Activated naive CD4-positive, alpha-beta T cell treated with anti-CD3 and anti-CD28 coated beads, Interleukin-2, amount 10 ng/mL, durations not matched to agents 7 days and 5 days (primary cell): ENCODE data around the gene ZNF737.
"Not testable (repeated sequence)": the region's sequence is repeated elsewhere in the genome, so short reads cannot be mapped to it uniquely, and the experiment has no call there.

ENCODE experiments used
- CTCF ChIA-PET: fragments of 350-600 bp; sonication (Branson Sonifier 250); formaldehyde crosslinking; loops from one replicate; lab custom pipeline; 2021; ENCODE audit warnings: antibody characterized with exemption; lab: Charles Lee
- DNase-seq: peaks from one replicate; pipeline ENCODE4 v3.0.0-alpha.2; 2020
- H3K27ac Mint-ChIP-seq: one replicate; pipeline ENCODE4 v1.8.0; 2021; ENCODE audit warnings: mild to moderate bottlenecking, moderate library complexity, mixed read lengths
- H3K27me3 Mint-ChIP-seq: one replicate; pipeline ENCODE4 v1.8.0; 2021; ENCODE audit warnings: mild to moderate bottlenecking, mixed read lengths
- H3K36me3 Mint-ChIP-seq: one replicate; pipeline ENCODE4 v1.8.0; 2021; ENCODE audit warnings: mixed read lengths
- H3K4me1 Mint-ChIP-seq: one replicate; pipeline ENCODE4 v1.8.0; 2021; ENCODE audit warnings: mixed read lengths
- H3K4me3 Mint-ChIP-seq: one replicate; pipeline ENCODE4 v1.8.0; 2021; ENCODE audit warnings: mild to moderate bottlenecking, moderate library complexity, mixed read lengths
- H3K9me3 Mint-ChIP-seq: one replicate; pipeline ENCODE4 v1.8.0; 2021; ENCODE audit warnings: mixed read lengths

ZNF737 gene

DNA sequence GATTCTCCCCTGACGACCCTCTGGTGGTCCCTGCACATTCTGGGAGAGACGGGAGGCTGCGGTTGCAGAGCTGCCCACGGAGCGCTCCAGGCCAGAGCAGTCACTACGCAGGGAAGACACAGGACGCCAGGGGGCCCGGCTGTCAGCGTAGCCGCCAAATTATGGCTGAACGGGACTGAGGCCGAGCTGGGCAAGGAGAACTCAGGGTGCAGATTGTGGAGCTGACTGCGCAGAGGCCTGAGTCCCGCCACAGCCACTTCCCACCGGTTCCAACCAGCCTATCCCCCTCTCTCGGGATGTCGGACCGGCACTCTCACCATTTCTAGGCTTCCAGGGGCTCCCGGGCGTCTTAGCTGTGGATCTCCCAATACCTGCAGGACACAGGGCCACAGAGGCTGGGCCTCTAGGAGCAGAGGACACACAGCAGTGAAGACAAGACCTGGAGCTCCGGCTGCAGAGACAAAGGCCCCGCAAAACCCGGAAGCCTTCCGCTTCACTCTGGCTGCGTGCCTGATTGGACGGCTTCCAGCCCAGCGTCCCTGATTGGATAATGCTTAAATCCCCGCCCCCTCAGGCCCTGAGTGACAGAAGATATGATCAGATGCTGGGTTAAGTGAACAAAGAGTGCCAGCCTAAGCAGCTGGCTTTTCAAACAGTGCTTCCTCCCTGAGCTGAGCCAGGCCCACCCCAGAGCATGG, at the start of gene ZNF737:
TSS of gene ZNF737 (minus strand) at position 461 of the 698 bp plus-strand sequence. CDS start at position 320, 141 bp downstream.
- Mint-ChIP-seq H3K4me1 (peaks cover 19% of the 10 kb centered on the region), H3K4me3 (peak within 1 kb of the TSS; percentile 99), H3K9me3 (peaks cover 59% of the 10 kb centered on the region), H3K27ac (peak within 1 kb of the TSS; percentile 99), H3K27me3 (peaks cover 5% of the 10 kb centered on the region), H3K36me3 (peaks cover 45% of the 10 kb centered on the region)
- peak; percentile 95 for DNase-seq
- CTCF ChIA-PET, result no interaction called here

DNA sequence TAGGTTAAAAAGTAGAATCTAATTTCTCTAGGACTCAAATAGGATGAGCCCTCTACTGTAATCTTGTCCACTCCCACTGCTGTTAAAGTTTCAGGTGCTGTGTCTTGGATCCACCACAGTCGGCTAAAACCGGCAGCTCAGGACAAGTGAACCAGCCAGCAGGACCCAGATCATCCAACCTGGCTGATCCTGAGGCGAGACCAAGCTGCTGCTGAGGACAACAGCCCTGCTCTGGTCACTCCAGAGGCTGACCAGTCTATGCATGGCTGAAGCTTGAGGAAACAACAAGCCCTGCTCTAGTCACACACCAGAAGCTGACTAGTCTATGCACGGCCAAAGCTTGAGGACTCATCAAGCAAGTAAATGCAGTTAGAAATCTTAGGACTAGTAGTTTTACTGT, 49.4 kb upstream of the ZNF737 start:
- DNase-seq, CTCF ChIA-PET, H3K4me1 Mint-ChIP-seq, H3K27ac Mint-ChIP-seq, H3K4me3 Mint-ChIP-seq, H3K27me3 Mint-ChIP-seq, H3K36me3 Mint-ChIP-seq: not testable (repeated sequence)
- H3K9me3 Mint-ChIP-seq, result peaks cover 46% of the 10 kb centered on the region

DNA sequence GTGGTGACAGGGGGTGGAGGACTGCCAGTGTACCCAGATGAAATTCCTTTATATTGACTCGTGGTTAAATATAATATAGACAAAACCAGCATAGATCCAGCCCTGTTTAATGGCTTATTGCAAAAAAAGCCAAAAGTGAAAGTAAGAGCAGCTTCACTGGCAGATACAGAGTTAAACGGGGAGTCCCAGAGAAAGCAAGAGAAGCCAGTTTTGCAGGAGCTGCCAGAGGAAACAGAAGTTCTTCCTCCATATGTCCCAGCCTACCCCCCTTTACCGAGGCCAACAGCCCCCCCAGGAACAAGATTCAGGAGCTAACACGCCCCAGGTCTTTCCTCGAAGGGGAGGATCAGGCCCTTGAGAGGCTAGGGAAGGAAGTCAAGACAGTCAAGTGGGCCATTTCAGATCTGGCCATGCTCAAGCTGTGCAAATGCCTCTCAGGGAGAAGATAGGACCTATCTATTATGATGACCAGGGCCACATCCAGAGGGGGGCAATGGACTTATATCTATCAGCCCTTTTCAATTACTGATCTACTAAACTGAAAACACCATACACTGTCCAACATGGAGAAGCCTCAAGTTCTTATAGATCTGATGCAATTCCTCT, 47.2 kb upstream of the ZNF737 start:
- H3K9me3 Mint-ChIP-seq, result peaks cover 46% of the 10 kb centered on the region
- H3K4me3 Mint-ChIP-seq, result no peak overlapping the region
- no peak overlapping the region for H3K27ac Mint-ChIP-seq
- H3K4me1 Mint-ChIP-seq, result no peaks in the 10 kb centered on the region
- no peaks in the 10 kb centered on the region for H3K36me3 Mint-ChIP-seq
- DNase-seq, result no peak
- H3K27me3 Mint-ChIP-seq, result no peaks in the 10 kb centered on the region
- CTCF ChIA-PET, result no interaction called here

DNA sequence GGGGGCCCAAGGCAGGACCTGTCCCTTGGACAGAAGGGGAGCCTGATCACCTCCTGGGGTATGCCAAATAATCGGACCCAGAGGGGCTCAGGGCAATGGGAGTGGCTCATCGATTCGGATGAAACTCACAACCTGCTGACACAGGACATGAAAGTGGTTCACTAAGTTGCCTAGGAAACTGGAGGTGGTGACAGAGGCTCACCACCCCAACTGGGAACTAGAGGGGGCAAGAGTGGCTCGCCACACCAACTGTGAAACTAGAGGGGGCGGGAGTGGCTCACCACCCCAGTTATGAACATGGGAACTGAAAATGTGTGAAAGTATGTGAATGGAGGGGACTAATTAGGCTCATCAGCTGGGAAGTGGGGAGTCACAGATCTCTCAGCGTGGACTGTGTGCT, 46.3 kb upstream of the ZNF737 start:
- Mint-ChIP-seq H3K27me3 (no peaks in the 10 kb centered on the region), H3K36me3 (no peaks in the 10 kb centered on the region), H3K4me1 (no peaks in the 10 kb centered on the region), H3K9me3 (peaks cover 43% of the 10 kb centered on the region), H3K4me3 (no peak overlapping the region), H3K27ac (no peak overlapping the region)
- DNase-seq, result no peak
- CTCF ChIA-PET, result no interaction called here

DNA sequence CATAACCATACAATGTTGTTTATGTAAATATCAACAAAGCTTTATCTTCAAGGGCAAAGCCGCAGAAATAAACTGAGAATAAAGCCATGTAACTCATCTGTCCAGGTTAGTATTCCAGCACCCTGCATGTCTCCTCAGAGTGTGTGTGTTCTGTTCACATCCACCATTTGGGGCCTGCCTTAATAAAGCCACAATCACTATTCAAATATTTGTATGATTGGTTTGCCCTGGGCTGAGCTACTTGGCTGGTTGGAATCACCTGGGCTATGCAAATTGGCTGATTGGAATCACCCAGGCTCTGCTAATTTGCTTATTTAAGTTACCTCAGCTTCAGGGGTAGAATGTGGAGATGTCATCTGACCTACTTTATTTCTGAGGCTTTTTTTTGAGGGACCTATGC, 42.4 kb upstream of the ZNF737 start:
- Mint-ChIP-seq H3K27me3 (no peaks in the 10 kb centered on the region), H3K4me1 (no peaks in the 10 kb centered on the region), H3K27ac (no peak overlapping the region), H3K4me3 (no peak overlapping the region), H3K36me3 (no peaks in the 10 kb centered on the region), H3K9me3 (peaks cover 36% of the 10 kb centered on the region)
- CTCF ChIA-PET, result no interaction called here
- DNase-seq, result no peak

DNA sequence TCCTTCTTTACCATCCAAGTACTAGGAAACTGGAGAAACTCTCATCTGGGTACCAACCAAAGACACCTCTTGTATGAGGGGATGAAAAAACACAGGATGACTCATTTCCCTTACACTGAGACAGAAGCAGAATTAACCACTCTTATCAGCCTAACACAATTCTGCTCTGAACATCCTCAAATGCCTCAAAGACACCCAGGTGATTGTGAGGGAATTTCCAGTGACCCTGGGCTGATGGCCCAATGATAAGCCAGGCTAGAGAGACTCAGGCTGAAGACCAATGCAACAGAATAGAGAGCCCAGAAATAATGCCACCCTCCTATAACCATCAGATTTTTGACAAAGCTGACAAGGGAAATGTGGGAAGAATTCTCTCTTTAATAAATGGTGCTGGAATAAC, 7.0 kb downstream of the ZNF737 start:
- peaks cover 56% of the 10 kb centered on the region for H3K9me3 Mint-ChIP-seq
- H3K4me3 Mint-ChIP-seq, result no peak overlapping the region
- CTCF ChIA-PET, result interaction anchor here (0.6 kb wide), 1 partner anchor 877 kb away, joined by 4 read pairs; no protein-coding TSS in a partner anchor
- peaks cover 6% of the 10 kb centered on the region for H3K4me1 Mint-ChIP-seq
- no peak overlapping the region for H3K27ac Mint-ChIP-seq
- H3K36me3 Mint-ChIP-seq, result peaks cover 60% of the 10 kb centered on the region
- DNase-seq, result no peak
- H3K27me3 Mint-ChIP-seq, result no peaks in the 10 kb centered on the region

DNA sequence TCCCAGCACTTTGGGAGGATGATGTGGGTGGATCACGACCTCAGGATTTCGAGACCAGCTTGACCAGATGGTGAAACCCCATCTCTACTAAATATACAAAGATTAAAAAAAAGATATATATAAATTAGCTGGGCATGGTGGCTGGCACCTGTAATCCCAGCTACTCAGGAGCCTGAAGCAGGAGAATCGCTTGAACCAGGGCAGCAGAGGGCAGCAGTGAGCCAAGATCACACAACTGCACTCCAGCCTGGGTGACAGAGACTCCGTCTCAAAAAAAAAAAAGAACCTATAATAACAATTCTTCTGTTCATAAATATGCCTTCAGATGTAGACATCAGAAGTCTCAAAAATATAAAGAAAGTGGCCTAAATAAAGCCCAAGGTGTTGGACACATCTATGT, 7.6 kb downstream of the ZNF737 start:
- DNase-seq, result peak; percentile 33
- peaks cover 6% of the 10 kb centered on the region for H3K4me1 Mint-ChIP-seq
- CTCF ChIA-PET, result interaction anchor here (0.6 kb wide), 2 partner anchors 139 to 877 kb away, joined by 3 to 4 read pairs; no protein-coding TSS in a partner anchor
- no peak overlapping the region for H3K4me3 Mint-ChIP-seq
- H3K36me3 Mint-ChIP-seq, result peaks cover 61% of the 10 kb centered on the region
- no peaks in the 10 kb centered on the region for H3K27me3 Mint-ChIP-seq
- H3K27ac Mint-ChIP-seq, result no peak overlapping the region
- H3K9me3 Mint-ChIP-seq, result peaks cover 54% of the 10 kb centered on the region

DNA sequence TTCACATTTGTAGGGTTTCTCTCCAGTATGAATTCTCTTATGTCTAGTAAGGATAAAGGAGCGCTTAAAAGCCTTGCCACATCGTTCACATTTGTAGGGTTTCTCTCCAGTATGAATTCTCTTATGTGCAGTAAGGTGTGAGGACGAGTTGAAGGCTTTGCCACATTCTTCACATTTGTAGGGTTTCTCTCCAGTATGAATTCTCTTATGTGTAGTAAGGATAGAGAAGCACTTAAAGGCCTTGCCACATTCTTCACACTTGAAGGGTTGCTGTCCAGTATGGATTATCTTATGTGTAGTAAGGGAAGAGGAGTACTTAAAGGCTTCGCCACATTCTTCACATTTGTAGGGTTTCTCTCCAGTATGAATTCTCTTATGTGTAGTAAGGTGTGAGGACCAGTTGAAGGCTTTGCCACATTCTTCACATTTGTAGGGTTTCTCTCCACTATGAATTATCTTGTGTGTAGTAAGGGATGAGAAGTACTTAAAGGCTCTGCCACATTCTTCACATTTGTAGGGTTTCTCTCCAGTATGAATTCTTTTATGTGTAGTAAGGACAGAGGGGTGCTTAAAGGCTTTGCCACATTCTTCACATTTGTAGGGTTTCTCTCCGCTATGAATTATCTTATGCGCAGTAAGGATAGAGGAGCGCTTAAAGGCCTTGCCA, 20.8 kb downstream of the ZNF737 start:
- H3K27me3 Mint-ChIP-seq, CTCF ChIA-PET, H3K27ac Mint-ChIP-seq, DNase-seq, H3K4me3 Mint-ChIP-seq, H3K4me1 Mint-ChIP-seq: not testable (repeated sequence)
- Mint-ChIP-seq H3K9me3 (peaks cover 52% of the 10 kb centered on the region), H3K36me3 (peaks cover 59% of the 10 kb centered on the region)

DNA sequence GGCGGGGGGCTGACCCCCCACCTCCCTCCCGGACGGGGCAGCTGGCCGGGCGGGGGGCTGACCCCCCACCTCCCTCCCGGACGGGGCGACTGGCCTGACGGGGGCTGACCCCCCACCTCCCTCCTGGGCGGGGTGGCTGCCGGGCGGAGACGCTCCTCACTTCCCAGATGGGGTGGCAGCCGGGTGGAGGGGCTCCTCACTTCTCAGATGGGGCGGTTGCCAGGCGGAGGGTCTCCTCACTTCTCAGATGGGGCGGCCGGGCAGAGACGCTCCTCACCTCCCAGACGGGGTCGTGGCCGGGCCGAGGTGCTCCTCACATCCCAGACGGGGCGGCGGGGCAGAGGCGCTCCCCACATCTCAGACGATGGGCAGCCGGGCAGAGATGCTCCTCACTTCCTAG, 35.3 kb downstream of the ZNF737 start:
- H3K4me3 Mint-ChIP-seq, H3K27me3 Mint-ChIP-seq, H3K36me3 Mint-ChIP-seq: not testable (repeated sequence)

DNA sequence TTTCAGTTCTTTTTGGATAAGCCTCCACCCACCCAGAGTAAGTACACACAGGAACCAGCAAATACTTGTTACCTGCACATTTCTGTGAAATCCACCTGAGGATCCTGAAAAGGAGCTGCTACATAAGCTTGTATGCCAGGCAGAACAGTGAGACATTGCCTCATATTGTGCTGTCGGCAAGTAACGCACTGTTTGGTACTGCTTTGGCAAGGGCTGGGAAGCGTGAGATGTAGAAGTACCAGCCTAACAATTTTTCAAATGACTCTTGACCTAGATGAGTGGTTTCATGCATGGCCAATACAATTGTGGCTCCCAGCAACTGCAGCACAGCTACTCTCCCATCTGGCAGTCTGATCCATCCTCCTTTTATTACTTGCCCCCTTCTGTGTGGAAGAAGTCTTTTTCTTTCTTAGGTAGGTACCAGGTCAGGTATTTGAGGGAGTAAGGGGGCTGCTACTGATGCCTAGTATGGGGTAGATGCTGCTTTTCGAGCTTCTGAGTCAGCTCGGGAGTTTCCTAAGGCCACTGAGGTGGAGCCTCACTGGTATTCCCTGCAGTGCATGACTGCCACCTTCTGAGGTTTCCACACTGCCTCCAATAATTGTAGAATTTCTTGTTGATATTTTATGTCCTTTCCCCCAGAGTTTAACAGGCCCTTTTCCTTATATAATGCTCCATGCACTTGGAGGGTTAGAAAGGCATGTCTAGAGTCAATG, 52.2 kb downstream of the ZNF737 start:
- H3K27me3 Mint-ChIP-seq, result no peaks in the 10 kb centered on the region

More for the DNA sequence above, 35.3 kb downstream of the ZNF737 start:
- DNase-seq, CTCF ChIA-PET, H3K4me1 Mint-ChIP-seq, H3K27ac Mint-ChIP-seq: not testable (repeated sequence)
- peaks cover 44% of the 10 kb centered on the region for H3K9me3 Mint-ChIP-seq

DNA sequence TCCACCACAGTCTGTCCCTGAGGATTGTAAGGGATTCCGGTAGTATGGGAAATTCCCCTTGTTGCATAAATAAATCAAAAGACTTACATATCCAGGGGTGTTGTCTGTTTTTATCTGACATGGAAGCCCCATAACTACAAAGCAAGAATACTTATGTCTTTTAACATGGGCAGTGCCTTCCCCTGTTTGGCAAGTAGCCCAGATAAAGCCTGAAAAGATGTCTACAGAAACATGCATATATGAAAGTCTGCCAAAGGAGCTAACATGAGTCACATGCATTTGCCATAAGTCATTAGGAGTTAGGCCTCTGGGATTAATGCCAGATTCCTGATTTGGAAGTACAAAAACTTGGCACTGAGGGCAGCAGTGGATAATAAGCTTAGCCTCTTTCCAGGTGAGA, 62.1 kb downstream of the ZNF737 start:
- CTCF ChIA-PET, result no interaction called here
- peaks cover 61% of the 10 kb centered on the region for H3K9me3 Mint-ChIP-seq
- H3K4me1 Mint-ChIP-seq, result no peaks in the 10 kb centered on the region
- no peak for DNase-seq
- no peaks in the 10 kb centered on the region for H3K27me3 Mint-ChIP-seq
- H3K36me3 Mint-ChIP-seq, result no peaks in the 10 kb centered on the region
- no peak overlapping the region for H3K4me3 Mint-ChIP-seq
- H3K27ac Mint-ChIP-seq, result no peak overlapping the region

More for the DNA sequence above, 52.2 kb downstream of the ZNF737 start:
- H3K4me1 Mint-ChIP-seq, result no peaks in the 10 kb centered on the region
- no peaks in the 10 kb centered on the region for H3K36me3 Mint-ChIP-seq
- CTCF ChIA-PET, result no interaction called here
- H3K9me3 Mint-ChIP-seq, result peaks cover 75% of the 10 kb centered on the region
- H3K27ac Mint-ChIP-seq, result no peak overlapping the region
- no peak for DNase-seq
- no peak overlapping the region for H3K4me3 Mint-ChIP-seq
